ENCODE results near the gene TRPC4. TPM values are rescaled to one million over a fixed set of nuclear protein-coding genes. Genes with fewer than 3 reads are reported as not detected.

TRPC4 gene
- total and polyA plus RNA-seq, 7 donors = 0.64 to 11.8 (median 9.4) TPM; not detected in 1

GRCh38 chr13:37716420-37717195 is 153.0 kb downstream of the TRPC4 start:
- intact Hi-C loops (cut with DNase I) = no loop called here
- no peak overlapping the region for H3K4me3 ChIP-seq

DNA sequence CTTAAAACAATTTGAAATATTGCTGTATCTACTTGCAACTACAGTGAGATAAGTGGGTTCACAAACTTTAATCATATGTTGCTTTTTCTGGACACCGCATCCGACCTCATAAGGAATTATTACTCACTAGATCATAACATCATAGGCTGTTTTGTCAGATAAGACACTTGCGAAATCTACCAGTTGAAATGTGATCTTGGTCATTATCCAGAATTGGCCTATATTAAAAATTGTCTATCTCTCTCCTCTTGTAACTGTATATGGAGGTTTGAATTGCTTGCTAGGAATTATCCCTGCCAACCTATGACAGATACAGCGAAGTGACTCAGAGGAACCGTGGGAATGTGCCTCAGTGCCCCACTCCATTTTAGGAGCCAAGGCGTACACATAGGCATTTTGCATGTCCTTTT is 154.0 kb downstream of the TRPC4 start:
- H3K27me3 ChIP-seq = no peaks in the 10 kb centered on the region
- H3K4me3 ChIP-seq = no peak overlapping the region
- TF ChIP-seq POLR2A (IDR thresholded peaks at IDR 0.05) = no peak
- no peak for TF ChIP-seq CTCF (IDR thresholded peaks at IDR 0.05)
- TF ChIP-seq EP300 (IDR thresholded peaks at IDR 0.05) = no peak
- TF ChIP-seq POLR2AphosphoS5 (IDR thresholded peaks at IDR 0.05) = no peak
- H3K9me3 ChIP-seq = no peaks in the 10 kb centered on the region
- no peaks in the 10 kb centered on the region for H3K36me3 ChIP-seq
- peaks cover 0 to 19% (median 0%) of the 10 kb centered on the region in 4 donors for H3K4me1 ChIP-seq
- 72 to 83% methylated on average over 6 of the region's 6 CpGs for WGBS, 2 donors
- intact Hi-C loops (cut with DNase I) = no loop called here
- DNase-seq = no peak
- H3K27ac ChIP-seq = no peak overlapping the region

More at GRCh38 chr13:37716420-37717195, 153.0 kb downstream of the TRPC4 start:
- Histone ChIP-seq H3K27ac (no peak overlapping the region), H3K27me3 (no peaks in the 10 kb centered on the region), H3K4me1 (peaks cover 0 to 24% (median 0%) of the 10 kb centered on the region in 4 donors), H3K9me3 (no peaks in the 10 kb centered on the region), H3K36me3 (no peaks in the 10 kb centered on the region)
- no peak for TF ChIP-seq POLR2A (IDR thresholded peaks at IDR 0.05)
- TF ChIP-seq EP300 (IDR thresholded peaks at IDR 0.05) = no peak
- no peak for TF ChIP-seq CTCF (IDR thresholded peaks at IDR 0.05)
- no peak for TF ChIP-seq POLR2AphosphoS5 (IDR thresholded peaks at IDR 0.05)
- WGBS, 2 donors = 51 to 62% methylated on average over 8 of the region's 8 CpGs
- no peak for DNase-seq

DNA sequence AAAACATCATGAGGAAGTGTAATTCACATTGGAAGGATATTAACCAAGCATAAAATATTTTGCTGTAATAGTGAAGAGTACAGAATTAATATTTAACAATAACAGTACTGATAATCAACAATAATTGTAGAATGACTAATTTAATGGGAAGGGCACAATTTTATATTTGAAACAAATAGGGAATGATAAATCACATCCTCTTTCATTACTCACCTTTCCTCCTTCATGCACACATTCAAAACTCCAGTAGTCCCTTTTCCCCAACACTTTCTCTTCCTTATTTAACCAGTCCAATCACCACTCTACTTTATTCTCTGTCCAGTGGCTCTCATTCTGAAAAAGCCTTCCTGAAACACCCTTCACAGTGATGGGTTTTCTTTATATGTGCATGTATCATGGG is 160.3 kb downstream of the TRPC4 start:
- DNase-seq = no peak
- no peaks in the 10 kb centered on the region for H3K9me3 ChIP-seq
- no peak for TF ChIP-seq CTCF (IDR thresholded peaks at IDR 0.05)
- no peak overlapping the region for H3K27ac ChIP-seq
- H3K4me1 ChIP-seq = peaks cover 0 to 19% (median 4%) of the 10 kb centered on the region in 4 donors
- no peaks in the 10 kb centered on the region for H3K27me3 ChIP-seq
- H3K4me3 ChIP-seq = no peak overlapping the region
- H3K36me3 ChIP-seq = no peaks in the 10 kb centered on the region
- intact Hi-C loops (cut with DNase I) = no loop called here

- WGBS, 2 donors = 77 to 84% methylated on average over 2 of the region's 2 CpGs
- no peaks in the 10 kb centered on the region for H3K27me3 ChIP-seq
- TF ChIP-seq POLR2AphosphoS5 (IDR thresholded peaks at IDR 0.05) = peak; percentile 71 to 98 (median 91)
- peak in 1 of 4 donors; percentile 9 for TF ChIP-seq EP300 (IDR thresholded peaks at IDR 0.05)
- no peak for TF ChIP-seq POLR2A (IDR thresholded peaks at IDR 0.05)
- H3K27ac ChIP-seq = peak overlapping the region in 3 of 4 donors; percentile 46 to 69 (median 58)
- DNase-seq = no peak
- H3K4me3 ChIP-seq = peak overlapping the region in 1 of 4 donors; percentile 15
- H3K9me3 ChIP-seq = no peaks in the 10 kb centered on the region
- intact Hi-C loops (cut with DNase I) = no loop called here
- H3K36me3 ChIP-seq = no peaks in the 10 kb centered on the region
- H3K4me1 ChIP-seq = peaks cover 0 to 19% (median 4%) of the 10 kb centered on the region in 4 donors
Observed at GRCh38 chr13:37707739-37708500, 161.7 kb downstream of the TRPC4 start.

DNA sequence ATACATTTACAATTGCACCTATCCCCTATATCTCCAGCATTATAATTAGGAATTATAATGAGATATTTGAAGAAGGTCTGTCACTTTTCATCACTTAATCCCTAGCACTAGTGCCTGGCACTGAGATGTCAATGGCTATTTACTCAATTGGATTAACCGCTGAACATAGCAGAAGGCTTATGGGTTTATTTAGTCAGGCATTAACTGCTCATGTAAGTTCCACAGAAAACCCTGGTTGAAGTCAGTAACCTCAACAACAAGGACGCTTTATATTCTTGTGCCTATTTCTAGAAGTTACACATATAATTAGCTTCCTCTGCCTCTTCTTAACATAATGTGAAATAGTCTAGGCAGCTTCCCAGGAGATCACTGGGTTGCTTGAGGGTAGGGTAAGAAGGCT is 163.5 kb downstream of the TRPC4 start:
- no peak for DNase-seq
- no peaks in the 10 kb centered on the region for H3K36me3 ChIP-seq
- no peak overlapping the region for H3K4me3 ChIP-seq
- H3K27me3 ChIP-seq = no peaks in the 10 kb centered on the region
- no peak overlapping the region for H3K27ac ChIP-seq
- intact Hi-C loops (cut with DNase I) = no loop called here
- WGBS, 2 donors = 84 to 90% methylated on average over 2 of the region's 2 CpGs
- H3K9me3 ChIP-seq = no peaks in the 10 kb centered on the region
- TF ChIP-seq POLR2A (IDR thresholded peaks at IDR 0.05) (no peak), EP300 (IDR thresholded peaks at IDR 0.05) (no peak), POLR2AphosphoS5 (IDR thresholded peaks at IDR 0.05) (no peak)
- H3K4me1 ChIP-seq = peaks cover 0 to 36% (median 9%) of the 10 kb centered on the region in 4 donors
